Gastrocnemius medialis (tissue), 4 donors: ENCODE data around the gene SLC25A48. TPM values are rescaled to one million over a fixed set of nuclear protein-coding genes. Genes with fewer than 3 reads are reported as not detected.

Experiments
- ATAC-seq, 2 donors: fragments of 150-250 bp; one replicate each; pipeline ENCODE4 v1.9.1; 2016
- DNase-seq, 2 donors: peaks; one replicate each; pipeline ENCODE4 v3.0.0-alpha.2; 2019
- H3K27ac ChIP-seq, 4 donors: fragments of 200-600 bp; sonication (generic); 1 replicate in 1 of 4; 2 replicates in 3 of 4; pipeline ENCODE4 v1.5.1; 2016 to 2018; ENCODE audit warnings: mild to moderate bottlenecking in 2 of 4, moderate library complexity in 1 of 4
- H3K27me3 ChIP-seq, 3 donors: fragments of 200-600 bp; sonication (generic) in 2 of 3; 1 replicate in 1 of 3; 2 replicates in 2 of 3; pipeline versions ENCODE4 v1.5.1 to v1.6.0; 2016 to 2019; ENCODE audit warnings: mild to moderate bottlenecking in 1 of 3, moderate library complexity in 1 of 3
- H3K36me3 ChIP-seq, 2 donors: fragments of 200-600 bp; sonication (generic) in 1 of 2; one replicate each; pipeline ENCODE4 v1.5.1; 2017 to 2018
- H3K4me1 ChIP-seq, 2 donors: fragments of 200-600 bp; sonication (generic) in 1 of 2; one replicate each; pipeline ENCODE4 v1.5.1; 2016 to 2017; ENCODE audit warnings: mild to moderate bottlenecking in 2 of 2
- H3K4me3 ChIP-seq, 4 donors: fragments of 200-600 bp; sonication (generic) in 3 of 4; 1 replicate in 1 of 4; 2 replicates in 3 of 4; pipeline ENCODE4 v1.5.1; 2016 to 2019; ENCODE audit warnings: mild to moderate bottlenecking in 2 of 4
- H3K9me3 ChIP-seq, 3 donors: fragments of 200-600 bp; sonication (generic) in 2 of 3; 1 replicate in 1 of 3; 2 replicates in 2 of 3; pipeline ENCODE4 v1.5.1; 2016 to 2019
- POLR2A ChIP-seq, 2 donors: fragments of 450-650 bp; IDR thresholded peaks; one replicate each; pipeline ENCODE4 v1.6.1; 2017; ENCODE audit warnings: antibody characterized with exemption in 2 of 2, mild to moderate bottlenecking in 2 of 2, moderate library complexity in 2 of 2
- in situ Hi-C, 4 donors: fragments of 200-750 bp; cut with MboI; loops; one replicate each; pipeline versions ENCODE4 v1.15.0 to v1.8.0; 2017; ENCODE audit warnings: low sequenced_read_pairs in 4 of 4
- intact Hi-C: fragments of 100-400 bp; cut with DNase I; formaldehyde crosslinking; loops from one replicate; pipeline ENCODE4 v1.15.1; 2023; ENCODE audit warnings: low total_unique reads
- total RNA-seq, 4 donors: library from RNA; depleted of rRNA; stranded (reverse); fragments of >200 nt; gene quantifications; one replicate each; pipeline versions ENCODE4 v1.1.0 to v1.2.3, GENCODE V29; 2016
- TF ChIP-seq, protein P1 (sequence below), 5 experiments: fragments of 450-650 bp in 3 of 5; fragments of 200-600 bp in 2 of 5; sonication (generic) in 2 of 5; IDR thresholded peaks in 4 of 5; conservative IDR thresholded peaks in 1 of 5; 1 replicate in 4 of 5; 2 replicates in 1 of 5; pipeline ENCODE4 v1.5.1; 2016 to 2019; ENCODE audit warnings: antibody characterized with exemption in 5 of 5, mild to moderate bottlenecking in 3 of 5, moderate library complexity in 3 of 5

SLC25A48 gene
- total RNA-seq, 4 donors from 2014 or later = 0.56 to 5.2 (median 2.4) TPM

DNA sequence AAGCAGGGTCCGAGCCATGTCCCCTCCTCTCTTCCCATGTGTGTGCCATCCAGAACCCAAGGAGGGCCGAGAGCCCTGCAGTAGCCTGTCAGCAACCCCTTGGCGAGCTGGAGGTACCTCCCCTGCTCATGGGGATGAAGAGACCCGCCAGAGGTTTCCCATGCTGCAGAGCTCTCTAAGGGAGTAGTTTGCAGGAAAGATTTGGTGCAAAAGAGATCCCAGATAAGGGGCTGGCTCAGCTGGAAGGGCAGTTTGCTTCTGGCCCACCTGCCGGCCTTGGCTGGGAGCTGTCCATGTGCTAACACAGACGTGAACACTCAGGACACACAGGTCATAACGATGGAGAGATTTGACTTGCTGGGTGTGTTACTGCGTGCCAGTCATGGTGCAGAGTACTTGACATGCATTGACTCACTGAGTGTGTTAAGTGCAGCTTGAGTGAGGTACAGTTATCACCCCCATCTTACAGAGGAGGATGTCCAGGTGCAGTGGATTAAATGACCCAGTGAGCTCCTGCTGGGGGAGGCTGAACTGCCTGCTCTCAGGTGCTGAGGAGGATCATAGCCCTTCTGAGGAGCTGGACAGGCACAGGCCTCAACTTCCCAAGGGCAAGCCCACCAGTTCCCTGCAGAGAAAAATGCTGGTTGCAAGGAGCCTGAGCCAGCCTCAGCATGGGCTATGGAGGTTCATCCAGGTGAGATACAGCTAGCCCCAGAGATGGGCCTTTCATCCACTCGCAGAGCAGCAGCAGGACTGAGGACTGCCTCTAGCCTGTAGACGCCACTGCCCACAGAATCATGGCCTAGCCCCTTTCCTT lies 6.3 kb upstream of the SLC25A48 start:
- intact Hi-C loops = no loop called here
- no peak for DNase-seq
- H3K4me3 ChIP-seq = no peak overlapping the region
- ATAC-seq = no peak
- no peaks in the 10 kb centered on the region for H3K36me3 ChIP-seq
- in situ Hi-C loops = loop anchor here in 3 of 4 donors (25.0 kb wide), 2 partner anchors 266 to 366 kb away; partner anchors contain the start of gene TIFAB (in 3 of the 3)
- H3K4me1 ChIP-seq = no peaks in the 10 kb centered on the region
- no peaks in the 10 kb centered on the region for H3K9me3 ChIP-seq
- no peak for TF ChIP-seq POLR2A (IDR thresholded peaks at IDR 0.05)
- TF ChIP-seq, protein P1, sequence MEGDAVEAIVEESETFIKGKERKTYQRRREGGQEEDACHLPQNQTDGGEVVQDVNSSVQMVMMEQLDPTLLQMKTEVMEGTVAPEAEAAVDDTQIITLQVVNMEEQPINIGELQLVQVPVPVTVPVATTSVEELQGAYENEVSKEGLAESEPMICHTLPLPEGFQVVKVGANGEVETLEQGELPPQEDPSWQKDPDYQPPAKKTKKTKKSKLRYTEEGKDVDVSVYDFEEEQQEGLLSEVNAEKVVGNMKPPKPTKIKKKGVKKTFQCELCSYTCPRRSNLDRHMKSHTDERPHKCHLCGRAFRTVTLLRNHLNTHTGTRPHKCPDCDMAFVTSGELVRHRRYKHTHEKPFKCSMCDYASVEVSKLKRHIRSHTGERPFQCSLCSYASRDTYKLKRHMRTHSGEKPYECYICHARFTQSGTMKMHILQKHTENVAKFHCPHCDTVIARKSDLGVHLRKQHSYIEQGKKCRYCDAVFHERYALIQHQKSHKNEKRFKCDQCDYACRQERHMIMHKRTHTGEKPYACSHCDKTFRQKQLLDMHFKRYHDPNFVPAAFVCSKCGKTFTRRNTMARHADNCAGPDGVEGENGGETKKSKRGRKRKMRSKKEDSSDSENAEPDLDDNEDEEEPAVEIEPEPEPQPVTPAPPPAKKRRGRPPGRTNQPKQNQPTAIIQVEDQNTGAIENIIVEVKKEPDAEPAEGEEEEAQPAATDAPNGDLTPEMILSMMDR (IDR thresholded peaks at IDR 0.05 in 4 of 5, conservative IDR thresholded peaks at IDR 0.05 in 1 of 5) = no peak
- no peak overlapping the region for H3K27ac ChIP-seq
- H3K27me3 ChIP-seq = peaks cover 0 to 4% (median 0%) of the 10 kb centered on the region in 3 donors

DNA sequence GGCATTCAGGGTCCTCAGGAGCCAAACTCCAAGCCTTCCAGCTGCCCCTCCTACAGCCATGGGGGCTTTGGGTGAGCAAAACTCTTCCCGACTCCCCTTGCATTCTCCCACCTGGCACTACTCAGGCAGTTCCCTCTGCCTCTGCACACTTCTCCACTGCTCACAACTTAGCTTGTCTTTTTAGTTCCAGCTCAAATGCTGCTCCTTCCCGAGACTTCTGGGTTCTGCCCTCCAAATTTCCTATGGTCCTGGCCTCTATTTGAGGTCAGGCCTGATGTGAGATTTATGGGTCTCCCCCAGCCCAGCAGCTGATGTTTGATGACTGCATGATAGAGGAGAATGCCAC lies 5.7 kb upstream of the SLC25A48 start:
- intact Hi-C loops = no loop called here
- DNase-seq (no peak), ATAC-seq (no peak)
- H3K9me3 ChIP-seq = no peaks in the 10 kb centered on the region
- in situ Hi-C loops = loop anchor here in 3 of 4 donors (25.0 kb wide), 2 partner anchors 266 to 366 kb away; partner anchors contain the start of gene TIFAB (in 3 of the 3)
- no peaks in the 10 kb centered on the region for H3K36me3 ChIP-seq
- TF ChIP-seq, protein P1 (IDR thresholded peaks at IDR 0.05 in 4 of 5, conservative IDR thresholded peaks at IDR 0.05 in 1 of 5) = no peak
- TF ChIP-seq POLR2A (IDR thresholded peaks at IDR 0.05) = no peak
- H3K4me1 ChIP-seq = no peaks in the 10 kb centered on the region
- H3K27me3 ChIP-seq = peaks cover 0 to 4% (median 0%) of the 10 kb centered on the region in 3 donors
- no peak overlapping the region for H3K4me3 ChIP-seq
- H3K27ac ChIP-seq = no peak overlapping the region

DNA sequence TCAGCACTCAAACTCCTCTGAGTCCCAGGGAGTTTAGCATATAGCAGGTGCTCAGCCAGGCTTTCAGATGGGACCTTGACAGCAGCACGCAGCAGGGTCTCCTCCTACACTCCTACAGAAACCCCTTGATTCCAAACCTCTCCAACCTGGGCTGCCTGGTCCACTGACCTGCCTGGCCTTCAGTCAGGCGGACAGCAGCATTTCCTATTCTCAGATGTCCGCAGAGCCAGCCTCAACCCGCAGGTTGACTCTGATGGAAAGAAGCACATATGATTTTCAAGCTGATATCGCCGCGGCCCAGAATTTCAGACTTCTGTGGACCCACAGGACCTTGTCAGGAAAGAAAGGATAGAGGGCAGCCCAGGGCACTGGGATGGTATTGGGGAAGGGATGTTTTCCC lies 5.3 kb upstream of the SLC25A48 start:
- no peaks in the 10 kb centered on the region for H3K9me3 ChIP-seq
- intact Hi-C loops (no loop called here), in situ Hi-C loops (loop anchor here in 3 of 4 donors (25.0 kb wide), 2 partner anchors 267 to 367 kb away; partner anchors contain the start of gene TIFAB (in 3 of the 3))
- peaks cover 0 to 4% (median 4%) of the 10 kb centered on the region in 3 donors for H3K27me3 ChIP-seq
- no peak overlapping the region for H3K4me3 ChIP-seq
- no peaks in the 10 kb centered on the region for H3K36me3 ChIP-seq
- H3K4me1 ChIP-seq = no peaks in the 10 kb centered on the region
- DNase-seq = no peak
- TF ChIP-seq, protein P1 (IDR thresholded peaks at IDR 0.05 in 4 of 5, conservative IDR thresholded peaks at IDR 0.05 in 1 of 5) = no peak
- H3K27ac ChIP-seq = no peak overlapping the region
- ATAC-seq = no peak

DNA sequence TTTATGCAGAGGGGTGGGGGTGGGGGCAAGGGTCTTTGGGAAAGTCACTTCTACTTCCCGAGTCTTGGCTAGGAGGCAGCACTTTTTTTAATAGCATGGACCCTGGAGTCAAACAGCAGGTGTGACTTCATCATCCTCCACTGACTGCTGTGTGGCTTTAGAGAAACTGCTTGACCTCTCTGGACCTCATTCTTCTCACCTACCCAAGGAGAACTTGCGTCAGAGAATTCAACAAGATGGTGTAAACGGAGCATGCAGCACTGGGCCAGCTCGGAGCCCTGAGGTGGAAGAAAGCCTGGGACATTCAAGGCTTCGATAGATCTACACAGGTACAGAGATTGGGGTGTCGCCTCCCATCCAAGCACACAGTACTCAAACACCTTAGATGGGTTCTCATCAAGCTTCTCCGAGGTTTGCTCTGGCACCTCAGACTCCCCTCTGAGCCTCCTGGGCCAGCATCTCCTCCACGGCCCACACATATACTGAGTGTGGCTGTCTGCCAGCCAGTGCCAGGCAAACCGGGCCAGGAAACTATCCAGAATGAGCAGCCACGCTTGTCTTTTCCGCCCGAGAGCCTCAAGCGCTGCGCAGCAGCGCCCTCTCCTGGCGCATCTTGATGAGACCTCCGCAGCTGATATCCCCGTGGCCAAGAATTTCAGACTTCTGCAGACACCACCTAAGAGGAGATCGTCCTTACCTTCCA lies 4.6 kb upstream of the SLC25A48 start:
- TF ChIP-seq POLR2A (IDR thresholded peaks at IDR 0.05) = no peak
- TF ChIP-seq, protein P1 (IDR thresholded peaks at IDR 0.05 in 4 of 5, conservative IDR thresholded peaks at IDR 0.05 in 1 of 5) = peak; percentile 39 to 73 (median 64)
- intact Hi-C loops (loop anchor here (1.0 to 10.0 kb wide), 2 partner anchors 269 to 365 kb away; no protein-coding TSS in a partner anchor), in situ Hi-C loops (loop anchor here (5.0 to 25.0 kb wide), 4 partner anchors 268 to 368 kb away; partner anchors contain the start of gene TIFAB (in 3 of the 4))
- H3K4me3 ChIP-seq = no peak overlapping the region
- no peaks in the 10 kb centered on the region for H3K36me3 ChIP-seq
- H3K9me3 ChIP-seq = no peaks in the 10 kb centered on the region
- H3K4me1 ChIP-seq = peaks cover 0 to under 1% of the 10 kb centered on the region in 2 donors
- H3K27me3 ChIP-seq = peaks cover 0 to 11% (median 4%) of the 10 kb centered on the region in 3 donors
- ATAC-seq = peak; percentile 18 to 56
- H3K27ac ChIP-seq = no peak overlapping the region
- peak in 1 of 2 donors; percentile 39 for DNase-seq
